ENCODE results near the gene KLHL26. TPM values are rescaled to one million over a fixed set of nuclear protein-coding genes. Genes with fewer than 3 reads are reported as not detected.

The KLHL26 gene
- total and polyA plus RNA-seq, 2 of the 13 experiments (the other 11 are each of a cell fraction or from before 2014, with no cell fraction given): 1.5 to 1.7 TPM

GRCh38 chr19:18713550-18714117, 76.8 kb downstream of the KLHL26 start (continued):
- 0 out of 2 replicates have a peak, but pooled peaks have one; percentile 12 for TF ChIP-seq ARID5B (CRISPR knock-in tag; IDR thresholded peaks at IDR 0.05)
- TF ChIP-seq IKZF5 (CRISPR knock-in tag; IDR thresholded peaks at IDR 0.05): peak; percentile 63; the same call in 1 of the 2 replicates
- TF ChIP-seq ZNF501 (CRISPR knock-in tag; IDR thresholded peaks at IDR 0.05): no peak; the same call in 1 of the 2 replicates
- TF ChIP-seq ZNF577 (CRISPR knock-in tag; IDR thresholded peaks at IDR 0.05; ENCODE audit: borderline replicate concordance, low read depth): no peak
- TF ChIP-seq ZNF263 (CRISPR knock-in tag; IDR thresholded peaks at IDR 0.05): peak; percentile 91
- peak; percentile 28; the same call in 1 of the 2 replicates for TF ChIP-seq NR2F6 (IDR thresholded peaks at IDR 0.05)
- TF ChIP-seq NR2F6 (CRISPR knock-in tag; IDR thresholded peaks at IDR 0.05): no peak
- no peak for TF ChIP-seq ATAD3A (CRISPR knock-in tag; IDR thresholded peaks at IDR 0.05)
- no peak for TF ChIP-seq PHB2 (IDR thresholded peaks at IDR 0.05; ENCODE audit: partially characterized antibody)
- no peak for TF ChIP-seq ZNF407 (CRISPR knock-in tag; IDR thresholded peaks at IDR 0.05; ENCODE audit: not compliant biosample characterization)
- peak; percentile 95 for TF ChIP-seq ZNF317 (CRISPR knock-in tag; IDR thresholded peaks at IDR 0.05)
- no peak for TF ChIP-seq ZBTB14 (CRISPR knock-in tag; IDR thresholded peaks at IDR 0.05)
- no peak for TF ChIP-seq ZNF616 (CRISPR knock-in tag; IDR thresholded peaks at IDR 0.05; ENCODE audit: low read depth)
- TF ChIP-seq RBFOX2 (IDR thresholded peaks at IDR 0.05; ENCODE audit: low read depth, low read length): peak; percentile 52
- no peak; the same call in 1 of the 2 replicates for TF ChIP-seq BRD4 (CRISPR knock-in tag; IDR thresholded peaks at IDR 0.05)
